GM23248 (cell line): ENCODE measurements around the gene PDSS2. TPM values are rescaled to one million over a fixed set of nuclear protein-coding genes. Genes with fewer than 3 reads are reported as not detected.
"Not testable (repeated sequence)": the region's sequence is repeated elsewhere in the genome, so short reads cannot be mapped to it uniquely, and the experiment has no call there.

ENCODE experiments used
- DNase-seq: peaks from one replicate; pipeline ENCODE4 v3.0.0-alpha.2; 2015
- H2AFZ ChIP-seq: fragments of 200-600 bp; sonication (generic); 2 replicates; pipeline ENCODE4 v1.6.1; 2016; ENCODE audit warnings: antibody characterized with exemption
- H3F3A ChIP-seq: fragments of 200-600 bp; sonication (generic); 2 replicates; pipeline ENCODE4 v1.6.1; 2016; ENCODE audit warnings: mild to moderate bottlenecking, antibody characterized with exemption, mixed run types; ENCODE audit not compliant: insufficient read depth
- H3K27ac ChIP-seq: fragments of 200-600 bp; sonication (generic); 2 replicates; pipeline ENCODE4 v1.5.1; 2016; ENCODE audit warnings: mild to moderate bottlenecking
- H3K27me3 ChIP-seq: fragments of 200-600 bp; sonication (generic); replicated peaks from 2 replicates; pipeline ENCODE4 v1.6.1; 2016; ENCODE audit warnings: mild to moderate bottlenecking; ENCODE audit not compliant: insufficient read depth
- H3K36me3 ChIP-seq: fragments of 200-600 bp; sonication (generic); 2 replicates; pipeline ENCODE4 v1.6.1; 2016; ENCODE audit warnings: low read depth, mild to moderate bottlenecking
- H3K4me1 ChIP-seq: fragments of 200-600 bp; sonication (generic); 2 replicates; pipeline ENCODE4 v1.6.1; 2016; ENCODE audit warnings: mild to moderate bottlenecking; ENCODE audit not compliant: insufficient read depth
- H3K4me2 ChIP-seq: fragments of 200-600 bp; sonication (generic); one replicate; pipeline ENCODE4 v1.6.1; 2016; ENCODE audit warnings: mild to moderate bottlenecking; ENCODE audit not compliant: unreplicated experiment
- H3K4me3 ChIP-seq: fragments of 200-600 bp; sonication (generic); 2 replicates; pipeline ENCODE4 v1.5.1; 2016; ENCODE audit warnings: mild to moderate bottlenecking
- H3K79me2 ChIP-seq: fragments of 200-600 bp; sonication (generic); 2 replicates; pipeline ENCODE4 v1.6.1; 2016; ENCODE audit warnings: mild to moderate bottlenecking; ENCODE audit not compliant: insufficient read depth
- H3K9ac ChIP-seq: fragments of 200-600 bp; sonication (generic); 2 replicates; pipeline ENCODE4 v1.6.1; 2016; ENCODE audit warnings: mild to moderate bottlenecking
- H3K9me2 ChIP-seq: fragments of 200-600 bp; sonication (generic); 2 replicates; pipeline ENCODE4 v1.6.1; 2016; ENCODE audit warnings: mixed run types, mild to moderate bottlenecking, moderate library complexity; ENCODE audit not compliant: insufficient read depth
- H3K9me3 ChIP-seq: fragments of 200-600 bp; sonication (generic); one replicate; pipeline ENCODE4 v1.6.1; 2017; ENCODE audit warnings: low read depth
- H4K20me1 ChIP-seq: fragments of 200-600 bp; sonication (generic); 2 replicates; pipeline ENCODE4 v1.6.0; 2016; ENCODE audit not compliant: insufficient read depth
- EZH2 ChIP-seq: fragments of 200-600 bp; sonication (generic); IDR thresholded peaks from 2 replicates; pipeline ENCODE4 v1.6.1; 2018; ENCODE audit warnings: antibody characterized with exemption, mild to moderate bottlenecking; ENCODE audit not compliant: insufficient read depth, poor library complexity, severe bottlenecking
- EZH2phosphoT487 ChIP-seq: fragments of 200-600 bp; sonication (generic); IDR thresholded peaks from 2 replicates; pipeline ENCODE4 v1.6.1; 2018; ENCODE audit warnings: antibody characterized with exemption, moderate library complexity, mild to moderate bottlenecking, low read depth; ENCODE audit not compliant: insufficient read depth
- WGBS, 2 experiments: methylation state at CpG; one replicate each; pipeline ENCODE4 v1.1.6; 2015 to 2017; ENCODE audit warnings: low lambda C conversion rate in 2 of 2, low coverage in 1 of 2; ENCODE audit errors: missing lambda C conversion rate in 2 of 2; 5-methylcytosine and 5-hydroxymethylcytosine counted together
- in situ Hi-C: fragments of 300-500 bp; cut with MboI; formaldehyde crosslinking; loops from 2 replicates; pipeline ENCODE4 v1.15.0; 2020
- polyA plus RNA-seq: library from polyadenylated mRNA; unstranded; fragments of >200 nt; fragmentation: Nextera tagmentation; extraction: Ambion mirVana; gene quantifications from 2 replicates; pipeline ENCODE4 v1.2.1, GENCODE V29; 2016
- total RNA-seq: library from RNA; depleted of rRNA; stranded (reverse); fragments of >200 nt; shearing (Covaris generic); gene quantifications from 2 replicates; pipeline ENCODE4 v1.2.3, GENCODE V29; 2014

The PDSS2 gene
- total and polyA plus RNA-seq, 2 experiments from 2014 or later = 9.9 to 10.3 TPM

- Histone ChIP-seq H3K27me3 (peaks cover 14% of the 10 kb centered on the region), H3K79me2 (no peaks in the 10 kb centered on the region), H3F3A (peaks cover 3% of the 10 kb centered on the region; the same call in 1 of the 2 replicates), H3K27ac (no peak overlapping the region), H3K4me2 (no peak overlapping the region), H4K20me1 (no peaks in the 10 kb centered on the region), H3K36me3 (no peaks in the 10 kb centered on the region), H3K4me3 (no peak overlapping the region), H3K9me2 (no peaks in the 10 kb centered on the region), H3K9ac (no peak overlapping the region), H2AFZ (no peak overlapping the region), H3K9me3 (no peaks in the 10 kb centered on the region), H3K4me1 (peaks cover 4% of the 10 kb centered on the region; the same call in 1 of the 2 replicates)
- no peak for DNase-seq
- WGBS, 2 experiments = 80 to 91% methylated on average over 6 of the region's 6 CpGs
- in situ Hi-C loops = no loop called here
- TF ChIP-seq EZH2 (no peak), EZH2phosphoT487 (no peak)
Observed at GRCh38 chr6:107121266-107121665, 338.1 kb downstream of the PDSS2 start.

- H3F3A ChIP-seq = peaks cover 7% of the 10 kb centered on the region; the same call in 1 of the 2 replicates
- H4K20me1 ChIP-seq = no peaks in the 10 kb centered on the region
- no peaks in the 10 kb centered on the region for H3K36me3 ChIP-seq
- no peak overlapping the region for H3K4me2 ChIP-seq
- 99 to 100% methylated on average over 4 of the region's 4 CpGs for WGBS, 2 experiments
- no peaks in the 10 kb centered on the region for H3K79me2 ChIP-seq
- H3K4me3 ChIP-seq = no peak overlapping the region
- TF ChIP-seq EZH2phosphoT487 = no peak
- TF ChIP-seq EZH2 = no peak
- H2AFZ ChIP-seq = no peak overlapping the region
- H3K9me3 ChIP-seq = no peaks in the 10 kb centered on the region
- no peak overlapping the region for H3K27ac ChIP-seq
- H3K9ac ChIP-seq = no peak overlapping the region
- H3K27me3 ChIP-seq = peaks cover 14% of the 10 kb centered on the region
- DNase-seq = no peak
- no peaks in the 10 kb centered on the region for H3K9me2 ChIP-seq
- peaks cover 7% of the 10 kb centered on the region; the same call in 1 of the 2 replicates for H3K4me1 ChIP-seq
- in situ Hi-C loops = no loop called here
Observed at GRCh38 chr6:107120404-107120803, 339.0 kb downstream of the PDSS2 start.

- H3K36me3 ChIP-seq = no peaks in the 10 kb centered on the region
- H3F3A ChIP-seq = peaks cover 7% of the 10 kb centered on the region; the same call in 1 of the 2 replicates
- no peaks in the 10 kb centered on the region for H3K9me3 ChIP-seq
- H3K27me3 ChIP-seq = peaks cover 14% of the 10 kb centered on the region
- H3K79me2 ChIP-seq = no peaks in the 10 kb centered on the region
- no peak overlapping the region for H3K4me3 ChIP-seq
- no peak overlapping the region for H2AFZ ChIP-seq
- in situ Hi-C loops = no loop called here
- no peak for DNase-seq
- H4K20me1 ChIP-seq = no peaks in the 10 kb centered on the region
- no peak overlapping the region for H3K4me2 ChIP-seq
- H3K27ac ChIP-seq = no peak overlapping the region
- WGBS, 2 experiments = 60 to 64% methylated on average over 2 of the region's 2 CpGs
- no peaks in the 10 kb centered on the region for H3K9me2 ChIP-seq
- H3K9ac ChIP-seq = no peak overlapping the region
- TF ChIP-seq EZH2phosphoT487 (no peak), EZH2 (no peak)
- H3K4me1 ChIP-seq = peaks cover 7% of the 10 kb centered on the region; the same call in 1 of the 2 replicates
Observed at GRCh38 chr6:107118976-107119375, 340.4 kb downstream of the PDSS2 start.

- H2AFZ ChIP-seq, H3K27ac ChIP-seq, in situ Hi-C loops, H3K79me2 ChIP-seq, H3K4me2 ChIP-seq, DNase-seq, H3K9me3 ChIP-seq, H3K9me2 ChIP-seq, H4K20me1 ChIP-seq, H3K4me3 ChIP-seq, H3K9ac ChIP-seq, H3K36me3 ChIP-seq: not testable (repeated sequence)
- Histone ChIP-seq H3K4me1 (peaks cover 11% of the 10 kb centered on the region; the same call in 1 of the 2 replicates), H3F3A (peaks cover 10% of the 10 kb centered on the region), H3K27me3 (peaks cover 14% of the 10 kb centered on the region)
- WGBS, 2 experiments = 82 to 88% methylated on average over 9 of the region's 9 CpGs
Observed at GRCh38 chr6:107118540-107118939, 340.8 kb downstream of the PDSS2 start.

GRCh38 chr6:107116931-107117330 lies 342.4 kb downstream of the PDSS2 start:
- peaks cover 14% of the 10 kb centered on the region for H3K27me3 ChIP-seq
- no peaks in the 10 kb centered on the region for H4K20me1 ChIP-seq
- no peak overlapping the region for H2AFZ ChIP-seq
- no peak overlapping the region for H3K9ac ChIP-seq
- H3K9me2 ChIP-seq = no peaks in the 10 kb centered on the region
- peaks cover 11% of the 10 kb centered on the region; the same call in 1 of the 2 replicates for H3K4me1 ChIP-seq
- TF ChIP-seq EZH2phosphoT487 (no peak), EZH2 (peak; percentile 45)
- H3K36me3 ChIP-seq = no peaks in the 10 kb centered on the region
- H3K79me2 ChIP-seq = no peaks in the 10 kb centered on the region
- H3K9me3 ChIP-seq = no peaks in the 10 kb centered on the region
- H3K27ac ChIP-seq = no peak overlapping the region
- peaks cover 12% of the 10 kb centered on the region for H3F3A ChIP-seq
- no peak overlapping the region for H3K4me2 ChIP-seq
- H3K4me3 ChIP-seq = no peak overlapping the region
- in situ Hi-C loops = no loop called here
- 45 to 58% methylated on average over 7 of the region's 7 CpGs for WGBS, 2 experiments
- no peak for DNase-seq
